ENCODE results near the gene KIF26B.

KIF26B gene

DNA sequence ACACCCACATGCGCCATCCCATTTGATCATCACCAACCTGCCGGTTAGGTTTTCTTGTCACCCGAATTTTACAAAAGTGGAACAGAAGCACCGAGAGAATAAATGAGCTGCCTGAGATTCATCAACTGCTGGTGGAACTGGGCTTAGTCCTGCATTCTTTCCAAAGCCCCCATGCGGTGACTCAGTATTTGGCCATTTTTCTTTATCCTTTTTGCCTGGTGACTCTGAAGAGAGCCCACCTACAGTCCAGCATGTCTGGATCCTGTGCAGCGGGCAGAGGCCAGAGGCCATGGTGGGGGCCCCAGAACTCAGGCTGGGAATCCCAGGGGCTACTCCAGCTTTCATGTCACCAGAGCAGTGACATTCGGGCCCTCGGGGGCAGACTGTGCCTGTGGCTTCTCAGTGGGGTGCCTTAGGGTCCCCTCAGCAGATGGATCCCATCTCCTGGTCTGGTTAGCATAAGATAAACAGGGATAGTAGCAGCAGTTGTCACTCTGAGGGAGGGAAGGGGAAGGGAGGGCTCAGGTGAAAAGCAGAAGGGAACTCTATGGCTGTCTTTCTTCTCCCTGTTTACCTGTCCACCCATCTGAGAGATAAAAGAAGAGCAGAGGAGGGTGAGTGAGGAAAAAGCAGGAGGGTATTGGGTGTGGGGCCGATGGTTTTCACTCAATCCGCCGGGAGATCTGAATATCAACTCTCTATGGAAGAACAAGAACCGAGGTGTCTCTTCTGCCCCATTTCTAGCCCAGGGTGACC, 63.2 kb downstream of the KIF26B start:
- FAIRE-seq (no peak), DNase-seq (ENCODE audit: insufficient read length, low spot score) (no peak)
- TF ChIP-seq PAX5 (IDR thresholded peaks at IDR 0.05; ENCODE audit: insufficient read depth, low read length, severe bottlenecking) (no peak), SPI1 (IDR thresholded peaks at IDR 0.05; ENCODE audit: low read depth, low read length) (no peak), POLR2A (IDR thresholded peaks at IDR 0.05; ENCODE audit: low read depth, low read length) (no peak)

DNA sequence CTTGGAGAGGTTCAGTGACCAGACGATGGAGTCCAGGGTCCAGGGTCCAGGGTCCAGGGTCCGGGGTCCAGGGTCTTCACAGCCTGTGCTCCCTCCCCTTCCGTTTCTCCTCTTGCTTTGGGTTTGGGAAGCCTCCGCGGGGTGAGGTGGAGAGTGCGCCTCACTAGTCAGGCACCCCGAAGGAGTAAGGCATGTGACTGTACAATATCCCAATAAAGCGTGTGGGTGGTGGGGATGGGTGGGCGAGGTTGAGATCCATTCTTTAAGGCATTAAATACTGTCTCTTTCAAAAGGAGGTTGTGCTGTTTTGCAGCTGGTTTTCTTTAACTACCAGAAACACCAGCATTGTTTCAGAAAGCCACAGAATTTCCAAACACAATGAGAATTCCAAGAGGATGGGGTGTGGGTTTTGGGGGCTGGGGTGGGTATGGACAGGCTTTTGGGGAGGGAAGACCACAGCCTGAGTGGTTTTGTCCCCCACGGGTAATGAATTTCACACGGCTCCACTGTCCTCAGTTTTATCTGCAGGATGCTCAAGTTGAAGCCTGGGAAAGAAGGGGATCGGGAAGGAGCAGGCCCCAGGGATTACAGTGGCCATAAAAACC, 65.7 kb downstream of the KIF26B start:
- DNase-seq (ENCODE audit: insufficient read length, low spot score) (no peak), FAIRE-seq (no peak)
- TF ChIP-seq POLR2AphosphoS5 (IDR thresholded peaks at IDR 0.05; ENCODE audit: low read depth, low read length) (no peak), PAX5 (IDR thresholded peaks at IDR 0.05; ENCODE audit: insufficient read depth, low read length, severe bottlenecking) (no peak), POLR2A (IDR thresholded peaks at IDR 0.05; ENCODE audit: low read depth, low read length) (no peak), TAF1 (IDR thresholded peaks at IDR 0.05; ENCODE audit: low read depth, low read length) (no peak), POU2F2 (IDR thresholded peaks at IDR 0.05; ENCODE audit: low read depth, low read length) (no peak), SPI1 (IDR thresholded peaks at IDR 0.05; ENCODE audit: low read depth, low read length) (no peak)

DNA sequence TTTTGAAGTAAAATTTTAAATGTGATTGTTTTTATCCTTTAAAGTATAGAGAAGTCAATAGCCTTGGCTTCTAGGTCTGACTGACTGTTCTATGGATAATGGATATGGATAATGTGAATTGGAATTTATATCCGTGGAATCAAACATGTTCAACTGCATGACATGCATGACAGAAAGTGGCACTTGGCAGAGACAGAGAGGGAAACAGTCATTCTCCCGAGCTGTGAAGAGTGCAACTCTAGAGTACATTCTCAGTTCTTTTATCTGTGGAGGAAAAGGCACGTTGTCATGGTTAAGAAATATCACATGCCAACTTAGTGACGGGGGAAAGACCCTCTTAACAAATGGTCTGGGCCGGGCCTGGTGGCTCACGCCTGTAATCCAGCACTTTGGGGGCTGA, 67.0 kb downstream of the KIF26B start:
- TF ChIP-seq PAX5 (IDR thresholded peaks at IDR 0.05; ENCODE audit: insufficient read depth, low read length, severe bottlenecking), result no peak
- TF ChIP-seq POLR2A (IDR thresholded peaks at IDR 0.05; ENCODE audit: low read depth, low read length), result no peak
- TF ChIP-seq POLR2AphosphoS5 (IDR thresholded peaks at IDR 0.05; ENCODE audit: low read depth, low read length), result no peak
- TF ChIP-seq POU2F2 (IDR thresholded peaks at IDR 0.05; ENCODE audit: low read depth, low read length), result no peak
- no peak for TF ChIP-seq TAF1 (IDR thresholded peaks at IDR 0.05; ENCODE audit: low read depth, low read length)
- no peak for TF ChIP-seq SPI1 (IDR thresholded peaks at IDR 0.05; ENCODE audit: low read depth, low read length)
- no peak for DNase-seq (ENCODE audit: insufficient read length, low spot score)
- no peak for FAIRE-seq

DNA sequence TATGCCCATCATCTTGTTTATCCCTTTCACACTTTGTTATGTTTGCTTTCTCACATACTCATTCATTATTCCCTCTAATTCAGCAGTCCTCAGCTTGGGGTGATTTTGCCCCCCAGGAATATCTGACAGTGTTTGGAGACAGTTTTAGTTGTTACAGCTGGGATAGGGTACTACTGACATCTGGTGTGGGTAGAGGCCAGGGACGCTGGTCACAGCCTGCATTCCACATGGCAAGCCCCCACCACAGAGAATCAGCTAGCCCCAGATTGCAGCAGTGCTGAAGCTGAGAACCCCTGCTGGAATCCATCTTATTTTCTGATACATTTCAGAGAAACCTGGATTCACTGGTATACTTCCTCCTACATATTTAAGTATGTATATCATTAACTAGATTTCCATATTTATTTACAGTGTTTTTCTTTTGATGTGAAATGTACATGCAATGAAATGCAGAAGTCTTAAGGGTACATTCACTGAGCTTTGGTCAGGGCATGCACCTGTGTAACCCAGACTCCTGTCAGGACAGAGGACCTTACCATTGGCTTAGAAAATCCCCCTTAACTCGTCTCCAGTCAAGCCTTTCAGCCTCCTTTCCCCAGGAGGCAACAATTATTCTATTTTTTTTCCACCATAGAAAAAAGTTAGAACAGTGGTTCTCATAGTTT, 68.3 kb downstream of the KIF26B start:
- DNase-seq (ENCODE audit: insufficient read length, low spot score) (no peak), FAIRE-seq (no peak)
- TF ChIP-seq POLR2A (IDR thresholded peaks at IDR 0.05; ENCODE audit: low read depth, low read length), result no peak
- TF ChIP-seq POU2F2 (IDR thresholded peaks at IDR 0.05; ENCODE audit: low read depth, low read length), result no peak
- no peak for TF ChIP-seq PAX5 (IDR thresholded peaks at IDR 0.05; ENCODE audit: insufficient read depth, low read length, severe bottlenecking)
- TF ChIP-seq SPI1 (IDR thresholded peaks at IDR 0.05; ENCODE audit: low read depth, low read length), result no peak
- no peak for TF ChIP-seq POLR2AphosphoS5 (IDR thresholded peaks at IDR 0.05; ENCODE audit: low read depth, low read length)
- TF ChIP-seq TAF1 (IDR thresholded peaks at IDR 0.05; ENCODE audit: low read depth, low read length), result no peak

DNA sequence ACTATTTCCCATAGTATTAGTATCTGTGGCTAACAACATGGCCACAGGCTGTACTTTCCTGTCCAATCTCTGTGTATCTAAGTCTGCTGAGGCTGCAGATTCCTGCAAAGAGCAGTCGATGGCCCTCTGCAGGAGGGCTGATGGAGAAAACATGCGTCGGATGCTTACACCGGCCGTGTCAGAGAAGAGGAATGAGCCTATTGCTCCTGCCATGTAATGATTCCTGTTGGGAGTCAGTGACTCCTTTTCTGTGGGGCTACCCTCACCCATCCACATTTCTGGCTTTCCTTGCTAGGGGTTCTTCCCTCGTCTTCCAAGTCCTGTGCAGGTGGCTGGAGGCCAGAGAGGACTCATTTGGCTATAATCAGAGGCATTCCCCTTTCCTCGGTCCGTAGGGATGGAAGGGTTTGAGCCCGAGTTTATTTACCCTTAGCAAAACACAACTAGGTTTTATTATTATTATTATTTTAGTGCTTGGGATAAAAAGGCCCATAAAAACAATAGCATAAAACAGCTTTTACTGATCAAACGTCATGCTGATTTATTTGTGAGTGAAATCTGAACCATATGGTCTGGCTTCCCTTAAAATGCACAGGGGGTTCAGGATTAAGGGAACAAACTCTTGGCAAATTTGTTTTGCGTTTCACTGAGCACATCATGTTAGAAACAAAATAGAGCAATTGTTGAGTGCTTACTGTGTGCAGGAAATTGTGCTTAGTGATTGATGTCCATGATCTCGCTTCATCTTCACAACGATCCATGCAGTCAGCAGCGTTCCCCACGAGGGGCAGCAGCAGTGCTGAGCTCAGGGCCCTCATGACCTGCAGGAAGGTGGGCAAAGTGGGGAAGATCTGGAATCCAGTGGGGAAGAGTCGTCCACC, 70.8 kb downstream of the KIF26B start:
- FAIRE-seq, result no peak
- TF ChIP-seq SPI1 (IDR thresholded peaks at IDR 0.05; ENCODE audit: low read depth, low read length) (no peak), POLR2AphosphoS5 (IDR thresholded peaks at IDR 0.05; ENCODE audit: low read depth, low read length) (no peak), POU2F2 (IDR thresholded peaks at IDR 0.05; ENCODE audit: low read depth, low read length) (no peak), PAX5 (IDR thresholded peaks at IDR 0.05; ENCODE audit: insufficient read depth, low read length, severe bottlenecking) (no peak), POLR2A (IDR thresholded peaks at IDR 0.05; ENCODE audit: low read depth, low read length) (no peak), TAF1 (IDR thresholded peaks at IDR 0.05; ENCODE audit: low read depth, low read length) (no peak)
- DNase-seq (ENCODE audit: insufficient read length, low spot score), result no peak

DNA sequence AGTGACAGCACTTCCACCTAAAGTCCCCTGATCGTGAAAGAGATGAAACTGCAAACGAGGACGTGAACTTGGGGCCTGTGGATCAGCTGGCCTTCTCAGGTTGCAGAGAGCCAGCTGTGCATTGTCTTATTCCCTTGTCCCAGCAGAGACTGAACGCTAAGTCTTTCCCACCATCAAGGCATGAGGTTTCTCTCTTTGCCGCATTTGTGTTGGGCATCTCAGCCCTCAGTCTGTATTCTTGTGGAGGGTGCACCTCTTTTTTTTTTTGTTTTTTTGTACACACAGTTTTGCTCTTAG, 71.4 kb downstream of the KIF26B start:
- TF ChIP-seq TAF1 (IDR thresholded peaks at IDR 0.05; ENCODE audit: low read depth, low read length) (no peak), PAX5 (IDR thresholded peaks at IDR 0.05; ENCODE audit: insufficient read depth, low read length, severe bottlenecking) (no peak), POU2F2 (IDR thresholded peaks at IDR 0.05; ENCODE audit: low read depth, low read length) (no peak), POLR2A (IDR thresholded peaks at IDR 0.05; ENCODE audit: low read depth, low read length) (no peak), POLR2AphosphoS5 (IDR thresholded peaks at IDR 0.05; ENCODE audit: low read depth, low read length) (no peak), SPI1 (IDR thresholded peaks at IDR 0.05; ENCODE audit: low read depth, low read length) (no peak)
- no peak for DNase-seq (ENCODE audit: insufficient read length, low spot score)
- FAIRE-seq, result no peak

DNA sequence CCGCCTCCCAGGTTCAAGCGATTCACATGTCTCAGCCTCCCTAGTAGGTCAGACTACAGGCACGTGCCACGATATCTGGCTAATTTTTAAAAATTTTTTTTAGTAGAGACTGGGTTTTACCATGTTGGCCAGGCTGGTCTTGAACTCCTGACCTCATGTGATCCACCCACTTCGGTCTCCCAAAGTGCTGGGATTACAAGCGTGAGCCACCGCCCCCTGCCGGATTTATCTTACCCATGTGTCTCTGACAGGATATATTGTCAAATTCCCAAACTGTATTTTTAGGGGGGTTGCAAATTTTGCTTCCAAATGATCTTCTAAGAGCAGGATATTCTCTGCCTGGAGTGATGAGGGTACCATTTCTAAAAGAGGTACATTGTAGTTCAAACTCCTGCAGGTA, 74.3 kb downstream of the KIF26B start:
- FAIRE-seq (no peak), DNase-seq (ENCODE audit: insufficient read length, low spot score) (no peak)
- TF ChIP-seq TAF1 (IDR thresholded peaks at IDR 0.05; ENCODE audit: low read depth, low read length) (no peak), POLR2AphosphoS5 (IDR thresholded peaks at IDR 0.05; ENCODE audit: low read depth, low read length) (no peak), POLR2A (IDR thresholded peaks at IDR 0.05; ENCODE audit: low read depth, low read length) (no peak), SPI1 (IDR thresholded peaks at IDR 0.05; ENCODE audit: low read depth, low read length) (no peak), PAX5 (IDR thresholded peaks at IDR 0.05; ENCODE audit: insufficient read depth, low read length, severe bottlenecking) (no peak), POU2F2 (IDR thresholded peaks at IDR 0.05; ENCODE audit: low read depth, low read length) (no peak)

DNA sequence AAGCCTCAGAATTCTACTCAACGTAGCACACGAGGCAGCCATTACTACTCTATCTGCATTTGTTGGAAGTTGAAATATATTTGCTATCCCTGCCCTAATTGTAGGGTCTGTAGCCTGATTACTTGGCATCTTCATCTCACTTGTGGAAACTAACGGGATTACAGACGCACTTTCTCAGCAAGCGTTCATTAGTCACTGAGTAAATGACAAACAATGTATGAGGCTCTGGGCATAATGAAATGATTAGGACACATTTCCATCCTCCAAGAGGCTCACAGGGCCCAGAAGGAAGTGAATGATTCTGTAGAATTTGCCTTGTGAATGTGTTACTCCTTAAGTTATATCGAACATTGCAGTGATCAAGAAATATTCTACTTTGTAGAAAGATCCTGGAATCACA, 78.1 kb downstream of the KIF26B start:
- no peak for DNase-seq (ENCODE audit: insufficient read length, low spot score)
- no peak for FAIRE-seq
- no peak for TF ChIP-seq TAF1 (IDR thresholded peaks at IDR 0.05; ENCODE audit: low read depth, low read length)
- TF ChIP-seq POLR2A (IDR thresholded peaks at IDR 0.05; ENCODE audit: low read depth, low read length), result no peak
- TF ChIP-seq SPI1 (IDR thresholded peaks at IDR 0.05; ENCODE audit: low read depth, low read length), result no peak
- TF ChIP-seq POLR2AphosphoS5 (IDR thresholded peaks at IDR 0.05; ENCODE audit: low read depth, low read length), result no peak
- TF ChIP-seq PAX5 (IDR thresholded peaks at IDR 0.05; ENCODE audit: insufficient read depth, low read length, severe bottlenecking), result no peak
